ENCODE data around the gene WDFY4.

- no peak for TF ChIP-seq CTCF (IDR thresholded peaks at IDR 0.05)
- TF ChIP-seq POLR2A (IDR thresholded peaks at IDR 0.05), result no peak
- TF ChIP-seq EP300 (IDR thresholded peaks at IDR 0.05), result no peak
These were observed 301.0 kb downstream of the WDFY4 start for GRCh38 chr10:48985621-48986158.
